ENCODE data around the gene TNFRSF1B.
A peak's percentile ranks its signal among the peaks of the same experiment; 100 is the strongest.

TNFRSF1B gene

DNA sequence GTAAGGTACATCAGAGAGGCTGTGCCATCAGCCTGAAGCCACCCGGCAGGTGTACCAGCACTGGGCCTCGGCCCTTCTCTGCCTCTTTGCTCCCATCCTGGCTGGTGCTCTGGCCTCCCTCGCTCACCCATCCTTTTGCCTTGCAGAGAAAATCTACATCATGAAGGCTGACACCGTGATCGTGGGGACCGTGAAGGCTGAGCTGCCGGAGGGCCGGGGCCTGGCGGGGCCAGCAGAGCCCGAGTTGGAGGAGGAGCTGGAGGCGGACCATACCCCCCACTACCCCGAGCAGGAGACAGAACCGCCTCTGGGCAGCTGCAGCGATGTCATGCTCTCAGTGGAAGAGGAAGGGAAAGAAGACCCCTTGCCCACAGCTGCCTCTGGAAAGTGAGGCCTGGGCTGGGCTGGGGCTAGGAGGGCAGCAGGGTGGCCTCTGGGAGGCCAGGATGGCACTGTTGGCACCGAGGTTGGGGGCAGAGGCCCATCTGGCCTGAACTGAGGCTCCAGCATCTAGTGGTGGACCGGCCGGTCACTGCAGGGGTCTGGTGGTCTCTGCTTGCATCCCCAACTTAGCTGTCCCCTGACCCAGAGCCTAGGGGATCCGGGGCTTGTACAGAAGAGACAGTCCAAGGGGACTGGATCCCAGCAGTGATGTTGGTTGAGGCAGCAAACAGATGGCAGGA is 24.5 kb upstream of the TNFRSF1B start:
- DNase-seq, result no peak

DNA sequence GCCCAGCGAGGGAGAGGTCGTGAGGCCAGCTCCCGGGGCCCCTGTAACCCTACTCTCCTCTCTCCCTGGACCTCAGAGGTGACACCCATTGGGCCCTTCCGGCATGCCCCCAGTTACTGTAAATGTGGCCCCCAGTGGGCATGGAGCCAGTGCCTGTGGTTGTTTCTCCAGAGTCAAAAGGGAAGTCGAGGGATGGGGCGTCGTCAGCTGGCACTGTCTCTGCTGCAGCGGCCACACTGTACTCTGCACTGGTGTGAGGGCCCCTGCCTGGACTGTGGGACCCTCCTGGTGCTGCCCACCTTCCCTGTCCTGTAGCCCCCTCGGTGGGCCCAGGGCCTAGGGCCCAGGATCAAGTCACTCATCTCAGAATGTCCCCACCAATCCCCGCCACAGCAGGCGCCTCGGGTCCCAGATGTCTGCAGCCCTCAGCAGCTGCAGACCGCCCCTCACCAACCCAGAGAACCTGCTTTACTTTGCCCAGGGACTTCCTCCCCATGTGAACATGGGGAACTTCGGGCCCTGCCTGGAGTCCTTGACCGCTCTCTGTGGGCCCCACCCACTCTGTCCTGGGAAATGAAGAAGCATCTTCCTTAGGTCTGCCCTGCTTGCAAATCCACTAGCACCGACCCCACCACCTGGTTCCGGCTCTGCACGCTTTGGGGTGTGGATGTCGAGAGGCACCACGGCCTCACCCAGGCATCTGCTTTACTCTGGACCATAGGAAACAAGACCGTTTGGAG is 23.7 kb upstream of the TNFRSF1B start:
- DNase-seq, result no peak

DNA sequence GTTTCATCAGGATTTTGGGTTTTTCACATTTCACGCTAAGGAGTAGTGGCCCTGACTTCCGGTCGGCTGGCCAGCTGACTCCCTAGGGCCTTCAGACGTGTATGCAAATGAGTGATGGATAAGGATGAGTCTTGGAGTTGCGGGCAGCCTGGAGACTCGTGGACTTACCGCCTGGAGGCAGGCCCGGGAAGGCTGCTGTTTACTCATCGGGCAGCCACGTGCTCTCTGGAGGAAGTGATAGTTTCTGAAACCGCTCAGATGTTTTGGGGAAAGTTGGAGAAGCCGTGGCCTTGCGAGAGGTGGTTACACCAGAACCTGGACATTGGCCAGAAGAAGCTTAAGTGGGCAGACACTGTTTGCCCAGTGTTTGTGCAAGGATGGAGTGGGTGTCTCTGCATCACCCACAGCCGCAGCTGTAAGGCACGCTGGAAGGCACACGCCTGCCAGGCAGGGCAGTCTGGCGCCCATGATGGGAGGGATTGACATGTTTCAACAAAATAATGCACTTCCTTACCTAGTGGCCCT is 23.1 kb upstream of the TNFRSF1B start:
- peak; percentile 44 for DNase-seq

DNA sequence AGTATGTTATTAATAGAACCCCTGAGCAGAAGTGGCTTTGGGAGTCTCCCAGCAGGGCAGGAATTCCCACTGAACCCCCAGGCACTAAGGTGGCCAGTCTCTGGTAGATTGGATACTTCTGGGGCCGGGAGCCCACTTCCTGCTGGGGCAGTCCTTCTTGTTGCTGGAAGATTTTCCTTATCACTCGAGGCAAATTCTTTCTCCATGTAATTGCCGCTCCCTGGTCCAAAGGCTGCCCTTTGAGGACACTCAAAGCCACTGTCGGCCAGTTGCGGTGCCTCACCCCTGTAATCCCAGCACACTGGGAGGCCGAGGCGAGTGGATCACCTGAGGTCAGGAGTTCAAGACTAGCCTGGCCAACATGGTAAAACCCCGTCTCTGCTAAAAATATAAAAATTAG is 22.6 kb upstream of the TNFRSF1B start:
- DNase-seq, result no peak

DNA sequence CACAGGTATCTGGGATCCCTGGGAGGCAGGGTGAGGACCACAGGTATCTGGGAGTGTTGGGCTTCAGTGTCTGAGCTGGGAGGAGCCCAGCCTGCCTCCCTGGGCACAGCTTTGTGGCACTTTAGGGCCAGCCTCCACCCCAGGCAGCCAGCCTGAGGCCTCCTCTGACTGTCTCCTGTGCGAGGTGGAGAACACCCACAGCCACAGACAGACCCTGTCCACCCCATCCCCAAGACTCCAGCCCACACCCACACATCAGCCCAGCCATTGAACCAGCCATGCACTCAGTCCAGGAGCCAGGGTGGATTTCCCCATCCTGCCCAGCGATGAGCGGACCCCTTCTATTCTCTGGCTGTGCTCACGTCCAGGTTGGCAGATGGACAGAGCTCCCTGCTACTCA is 21.8 kb upstream of the TNFRSF1B start:
- no peak for DNase-seq

DNA sequence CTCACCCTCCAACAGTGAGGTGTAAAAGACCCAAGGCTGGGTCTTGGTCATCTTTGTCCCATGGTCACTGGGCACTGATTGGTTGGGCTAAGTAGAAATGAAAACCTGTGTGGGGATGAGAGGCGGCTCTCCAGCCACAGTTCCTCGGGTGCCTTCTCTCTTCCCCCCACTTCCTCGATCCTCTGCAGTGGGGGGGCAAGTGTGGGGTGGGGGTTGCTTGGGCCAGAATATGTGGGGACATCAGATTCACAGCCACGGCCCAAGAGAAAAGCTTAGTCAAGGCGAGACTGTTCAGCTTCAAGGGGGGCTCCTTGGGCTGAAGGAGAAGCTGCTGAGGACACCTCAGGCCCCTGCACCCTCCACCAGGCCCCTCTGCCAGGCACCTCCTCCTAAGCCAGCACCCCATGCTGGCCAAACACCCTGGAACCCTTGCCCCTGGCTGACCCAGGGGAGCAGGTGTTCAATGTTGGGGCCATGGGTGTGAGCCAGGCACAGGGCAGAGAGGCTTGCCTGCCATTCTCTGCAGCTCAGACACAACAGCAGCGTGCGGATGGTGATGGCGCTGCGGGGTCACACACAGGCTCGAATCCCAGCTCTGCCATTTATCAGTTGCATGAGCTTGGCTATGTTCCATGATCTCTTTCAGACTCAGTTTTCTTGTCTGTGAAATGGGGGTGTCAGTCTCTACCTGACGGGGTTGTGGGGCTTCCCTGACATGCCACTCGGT is 21.0 kb upstream of the TNFRSF1B start:
- no peak for DNase-seq

GRCh38 chr1:12146343-12147112 is 20.3 kb upstream of the TNFRSF1B start:
- DNase-seq, result no peak

- DNase-seq, result no peak
Observed at GRCh38 chr1:12147201-12147701, 19.5 kb upstream of the TNFRSF1B start.

- DNase-seq, result peak; percentile 53
Observed at GRCh38 chr1:12148160-12148957, 18.4 kb upstream of the TNFRSF1B start.

GRCh38 chr1:12148958-12149790 is 17.6 kb upstream of the TNFRSF1B start:
- no peak for DNase-seq

GRCh38 chr1:12149791-12150175 is 17.0 kb upstream of the TNFRSF1B start:
- DNase-seq, result no peak

GRCh38 chr1:12150456-12151200 is 16.2 kb upstream of the TNFRSF1B start:
- peak; percentile 67 for DNase-seq

GRCh38 chr1:12151465-12151864 is 15.3 kb upstream of the TNFRSF1B start:
- DNase-seq, result no peak

- no peak for DNase-seq
Observed at GRCh38 chr1:12152113-12152891, 14.5 kb upstream of the TNFRSF1B start.

DNA sequence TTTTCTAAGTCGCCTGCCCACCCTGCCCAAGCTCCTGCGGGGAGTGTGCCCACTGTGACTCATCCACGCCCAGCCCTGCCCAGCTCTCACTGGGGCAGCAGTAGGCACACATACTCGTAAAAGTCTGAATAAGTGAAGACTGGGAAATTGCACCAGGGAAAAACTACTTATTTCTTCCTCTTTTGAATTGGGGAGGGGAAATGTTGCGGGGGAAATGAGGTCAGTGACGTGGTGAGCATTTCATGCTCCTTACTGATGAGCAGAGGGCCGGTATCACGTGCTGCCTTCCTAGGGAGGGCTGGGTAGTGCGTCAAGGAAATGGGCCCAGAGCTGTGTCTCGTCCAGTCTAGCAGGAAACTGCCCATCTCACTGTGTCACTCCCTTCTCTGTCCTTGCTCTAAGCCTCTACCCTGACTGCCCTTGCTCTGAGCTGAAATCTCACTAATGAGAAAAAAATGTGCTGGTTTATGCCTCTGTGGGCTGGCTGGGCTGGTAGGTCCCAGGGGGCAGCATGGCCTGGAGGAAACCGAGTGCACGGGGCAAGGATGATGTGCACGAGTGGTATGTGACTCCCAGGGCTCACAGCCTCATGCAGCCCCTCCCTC is 13.5 kb upstream of the TNFRSF1B start:
- DNase-seq, result peak; percentile 71

- DNase-seq, result no peak
Observed at GRCh38 chr1:12155328-12155727, 11.5 kb upstream of the TNFRSF1B start.

- peak; percentile 69 for DNase-seq
Observed at GRCh38 chr1:12157366-12158231, 9.2 kb upstream of the TNFRSF1B start.

All from CD4-positive, alpha-beta T cell treated with Interleukin-17A for 1 hour (primary cell).